Transverse colon (tissue), 4 donors: ENCODE measurements around the gene PHACTR3.

Experiments used
- POLR2AphosphoS5 ChIP-seq, 3 donors: sonication (generic); formaldehyde crosslinking; IDR thresholded peaks; one replicate each; pipeline ENCODE4 v1.6.1; 2016; ENCODE audit warnings: antibody characterized with exemption in 3 of 3
- TF ChIP-seq, protein P1 (sequence below), 5 experiments: fragments of 200-600 bp in 3 of 5; fragments of 450-650 bp in 2 of 5; sonication (generic) in 3 of 5; IDR thresholded peaks; 1 replicate in 2 of 5; 2 replicates in 3 of 5; pipeline ENCODE4 v1.5.1; 2016 to 2017; ENCODE audit warnings: antibody characterized with exemption in 5 of 5, inconsistent platforms in 3 of 5, mild to moderate bottlenecking in 2 of 5, moderate library complexity in 1 of 5

- TF ChIP-seq, protein P1, sequence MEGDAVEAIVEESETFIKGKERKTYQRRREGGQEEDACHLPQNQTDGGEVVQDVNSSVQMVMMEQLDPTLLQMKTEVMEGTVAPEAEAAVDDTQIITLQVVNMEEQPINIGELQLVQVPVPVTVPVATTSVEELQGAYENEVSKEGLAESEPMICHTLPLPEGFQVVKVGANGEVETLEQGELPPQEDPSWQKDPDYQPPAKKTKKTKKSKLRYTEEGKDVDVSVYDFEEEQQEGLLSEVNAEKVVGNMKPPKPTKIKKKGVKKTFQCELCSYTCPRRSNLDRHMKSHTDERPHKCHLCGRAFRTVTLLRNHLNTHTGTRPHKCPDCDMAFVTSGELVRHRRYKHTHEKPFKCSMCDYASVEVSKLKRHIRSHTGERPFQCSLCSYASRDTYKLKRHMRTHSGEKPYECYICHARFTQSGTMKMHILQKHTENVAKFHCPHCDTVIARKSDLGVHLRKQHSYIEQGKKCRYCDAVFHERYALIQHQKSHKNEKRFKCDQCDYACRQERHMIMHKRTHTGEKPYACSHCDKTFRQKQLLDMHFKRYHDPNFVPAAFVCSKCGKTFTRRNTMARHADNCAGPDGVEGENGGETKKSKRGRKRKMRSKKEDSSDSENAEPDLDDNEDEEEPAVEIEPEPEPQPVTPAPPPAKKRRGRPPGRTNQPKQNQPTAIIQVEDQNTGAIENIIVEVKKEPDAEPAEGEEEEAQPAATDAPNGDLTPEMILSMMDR (IDR thresholded peaks at IDR 0.05): no peak
- TF ChIP-seq POLR2AphosphoS5 (IDR thresholded peaks at IDR 0.05): no peak
These were observed 139.0 kb downstream of the PHACTR3 start for GRCh38 chr20:59743308-59743707.
